Eye (tissue), 1 donor: ENCODE results near the gene VGLL3.
"Not testable (repeated sequence)": the region's sequence is repeated elsewhere in the genome, so short reads cannot be mapped to it uniquely, and the experiment has no call there.

ENCODE experiments used
- DNase-seq: peaks from one replicate; pipeline ENCODE4 v3.0.0-alpha.2; 2015

The VGLL3 gene

DNA sequence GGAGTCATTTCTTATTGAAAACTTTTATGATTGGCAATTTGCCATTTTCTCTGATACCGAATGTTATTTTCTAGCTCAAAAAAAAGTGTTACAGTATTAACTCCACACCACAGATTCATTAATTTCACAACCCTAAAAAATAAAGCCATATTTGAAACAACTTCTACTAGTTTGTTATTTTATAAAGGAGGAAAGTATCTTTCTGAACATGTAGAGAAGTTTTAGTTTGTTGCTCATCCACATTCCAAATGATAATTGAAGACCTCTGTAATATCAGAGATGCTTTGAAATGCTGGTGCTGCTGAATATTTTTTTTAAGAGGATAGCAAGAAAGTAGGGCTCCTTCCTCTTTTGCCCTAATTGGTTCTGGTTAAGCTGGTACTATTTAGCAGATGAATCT lies 1.9 kb downstream of the VGLL3 start:
- no peak for DNase-seq

DNA sequence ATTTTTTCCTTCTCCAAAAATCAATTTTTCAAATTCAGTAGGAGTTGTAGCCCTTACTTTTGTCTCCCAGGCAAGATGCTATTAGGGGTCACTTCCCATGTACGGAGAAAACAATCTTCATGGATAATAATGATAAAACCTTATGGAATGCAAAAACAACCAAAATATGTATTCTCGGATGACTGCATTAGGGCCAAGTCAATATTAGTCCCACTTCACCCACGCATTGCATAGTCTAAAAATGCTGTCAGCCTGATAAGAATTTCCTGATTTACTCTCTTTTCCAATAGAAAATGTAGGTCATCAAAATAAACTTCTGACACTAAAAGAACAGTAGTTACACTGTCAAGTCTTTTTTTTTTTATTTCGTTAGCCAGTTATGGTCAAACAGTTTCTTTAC lies 2.7 kb downstream of the VGLL3 start:
- DNase-seq: peak; percentile 39

DNA sequence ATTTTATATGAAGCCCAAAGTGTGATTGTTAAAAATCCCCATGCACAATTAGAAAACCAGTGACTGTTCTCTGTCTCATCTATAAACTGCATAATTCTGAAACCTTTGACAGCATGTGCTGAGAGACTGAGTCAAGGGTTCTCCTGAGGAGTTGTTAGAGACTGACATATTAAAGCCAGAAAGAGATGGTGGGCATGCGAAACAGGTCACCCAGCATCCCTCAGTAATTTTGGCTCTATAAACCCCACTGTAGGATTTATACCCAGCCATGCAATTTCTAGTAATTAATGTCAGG lies 3.6 kb downstream of the VGLL3 start:
- no peak for DNase-seq

DNA sequence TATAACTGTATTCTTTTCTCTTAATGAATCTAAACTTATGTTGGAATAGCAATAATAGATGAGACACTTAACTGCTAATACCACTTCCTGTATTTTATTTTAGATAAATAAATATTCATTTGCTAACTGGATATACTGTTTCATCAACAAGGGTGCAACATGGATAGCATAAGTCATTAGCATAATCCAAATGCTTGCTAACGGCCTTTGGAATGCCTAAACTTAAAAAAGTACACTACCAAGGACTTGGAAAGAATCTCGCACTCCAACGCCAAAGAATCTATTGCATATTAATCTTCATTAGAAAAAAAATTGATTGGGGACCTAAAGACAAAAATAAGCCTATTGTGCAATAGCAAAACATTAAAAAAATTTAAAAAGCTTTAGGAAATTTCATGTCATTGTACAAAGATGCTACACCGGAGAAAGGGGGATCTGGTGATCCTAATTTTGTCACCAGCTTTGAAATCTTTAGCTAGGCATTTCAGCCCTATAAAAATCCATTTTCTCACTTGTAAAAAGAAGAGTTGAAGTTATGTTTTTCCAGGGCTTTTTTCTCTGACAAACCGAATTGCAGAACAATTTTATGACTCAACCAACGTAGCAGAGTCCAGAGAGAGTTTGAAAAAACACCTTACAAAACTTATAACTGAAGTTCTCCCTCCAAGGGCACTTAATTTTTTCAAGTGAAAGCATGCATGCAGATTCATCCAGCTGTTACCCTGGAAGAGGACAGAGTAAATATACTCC lies 4.1 kb downstream of the VGLL3 start:
- no peak for DNase-seq

DNA sequence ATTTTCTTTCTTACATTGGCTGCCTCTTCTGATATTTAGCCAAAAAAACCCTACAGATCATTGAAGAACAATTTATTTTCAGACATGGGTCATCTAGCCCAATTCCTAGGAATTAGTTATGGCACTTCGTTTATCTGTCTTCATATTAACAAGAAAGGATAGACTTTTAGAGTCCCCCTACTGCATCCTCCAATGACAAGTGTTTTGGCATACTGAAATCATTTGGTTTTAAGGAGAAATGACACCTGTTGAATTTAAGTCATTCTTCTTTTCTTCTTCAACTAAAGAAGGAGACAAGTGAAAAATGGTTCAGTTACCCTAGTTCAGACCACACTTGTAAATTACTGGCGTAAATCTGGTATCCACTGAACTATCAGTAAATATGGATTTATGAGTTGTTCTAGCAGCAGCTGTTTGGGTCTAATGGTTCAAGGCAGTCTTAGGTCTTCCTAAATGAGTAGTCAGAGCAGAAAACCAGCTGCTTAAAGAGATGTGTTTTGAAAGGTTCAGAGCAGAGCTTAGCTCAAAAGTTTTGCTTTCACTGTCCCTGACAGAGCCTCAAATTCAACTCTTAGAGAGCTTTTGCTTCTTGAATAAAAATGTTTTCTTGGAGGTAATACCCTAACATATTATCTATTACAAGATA lies 5.6 kb downstream of the VGLL3 start:
- no peak for DNase-seq

DNA sequence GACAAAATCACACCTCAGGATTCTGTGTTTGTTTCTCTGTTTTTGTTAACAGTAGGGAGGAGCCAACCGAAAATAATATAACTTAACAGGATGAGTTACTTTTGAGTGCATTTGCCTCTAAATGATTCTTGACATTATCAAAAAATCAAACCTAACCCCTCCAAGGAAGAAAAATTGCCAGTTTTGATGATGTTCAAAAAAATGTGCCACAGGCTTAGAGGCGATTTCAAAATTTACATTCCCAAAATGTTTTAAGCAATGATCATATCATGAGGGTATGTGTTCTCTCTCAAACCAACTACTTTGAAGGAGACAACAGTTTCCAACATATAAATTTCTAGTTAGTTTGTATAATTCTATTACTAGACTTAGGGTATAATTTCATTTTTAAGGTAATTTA lies 6.7 kb downstream of the VGLL3 start:
- no peak for DNase-seq

DNA sequence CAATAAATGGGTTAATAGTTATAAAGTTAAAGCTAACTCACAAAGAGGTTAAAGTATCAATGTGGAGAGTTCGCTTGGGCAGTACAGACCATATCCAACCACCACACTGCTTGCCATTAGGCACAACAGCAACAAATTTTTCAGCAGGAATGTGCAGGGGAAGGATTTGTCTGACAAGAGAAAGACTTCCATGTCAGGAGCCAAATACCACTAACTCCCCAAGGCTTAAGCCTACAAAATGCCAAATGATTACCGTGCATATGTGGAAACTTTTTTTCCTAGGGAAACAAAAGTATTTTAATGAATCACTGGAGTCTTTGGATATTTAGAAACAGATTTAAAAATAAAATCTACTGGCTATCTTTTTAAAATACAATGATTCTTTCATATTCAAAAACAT lies 8.1 kb downstream of the VGLL3 start:
- peak; percentile 49 for DNase-seq

DNA sequence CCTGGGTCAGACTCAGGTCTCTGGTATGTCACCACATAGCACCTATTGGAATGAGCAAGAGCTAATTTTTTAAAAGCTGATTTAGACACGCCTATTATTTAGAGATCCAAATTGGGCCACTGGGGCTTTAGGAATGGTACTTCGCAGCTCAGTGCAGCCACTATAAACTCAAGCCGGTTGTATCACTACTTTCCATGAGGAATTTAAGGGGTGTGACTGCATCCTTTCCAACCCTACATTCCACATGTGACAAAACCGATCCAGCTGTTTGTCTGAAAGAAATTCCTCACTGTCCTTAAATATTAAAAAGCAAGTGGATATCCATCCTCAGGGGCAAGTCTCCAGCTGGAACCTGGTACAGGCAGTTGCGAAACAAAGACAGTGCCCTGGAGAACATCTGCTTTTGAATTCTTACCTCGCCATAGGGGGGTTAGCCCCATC lies 12.8 kb downstream of the VGLL3 start:
- peak; percentile 38 for DNase-seq

DNA sequence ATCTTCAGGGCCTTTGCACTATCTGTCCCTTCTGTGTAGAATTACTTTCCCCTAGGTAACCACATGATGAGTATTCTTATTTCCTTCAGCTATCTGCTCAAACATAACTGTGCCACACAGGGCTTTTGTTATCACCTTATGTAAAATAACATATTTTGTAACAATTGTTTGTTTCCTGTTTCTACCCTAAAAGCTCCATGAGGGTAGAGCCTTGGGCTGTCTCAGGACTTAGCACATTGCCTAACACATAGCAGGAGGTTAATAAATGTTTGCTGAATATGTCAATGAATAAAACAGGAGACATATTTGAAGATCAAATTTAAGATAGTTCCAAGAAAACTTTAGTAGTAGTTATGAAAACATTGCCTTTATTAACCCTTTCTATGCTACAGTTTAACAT lies 14.7 kb downstream of the VGLL3 start:
- no peak for DNase-seq

DNA sequence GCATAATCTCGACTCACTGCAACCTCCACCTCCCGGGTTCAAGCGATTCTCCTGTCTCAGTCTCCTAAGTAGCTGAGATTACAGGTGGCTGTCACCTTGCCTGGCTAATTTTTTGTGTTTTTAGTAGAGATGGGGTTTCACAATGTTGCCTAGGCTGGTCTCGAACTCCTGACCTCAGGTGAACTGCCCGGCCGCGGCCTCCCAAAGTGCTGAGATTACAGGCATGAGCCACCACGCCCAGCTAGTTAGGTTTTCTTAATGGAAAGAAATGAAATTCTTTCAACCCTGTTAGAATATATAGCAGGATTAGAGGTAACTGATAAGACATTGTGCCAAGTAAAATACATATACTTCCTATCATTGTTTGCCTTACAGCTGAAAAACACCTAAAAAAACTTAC lies 16.8 kb downstream of the VGLL3 start:
- DNase-seq: not testable (repeated sequence)

DNA sequence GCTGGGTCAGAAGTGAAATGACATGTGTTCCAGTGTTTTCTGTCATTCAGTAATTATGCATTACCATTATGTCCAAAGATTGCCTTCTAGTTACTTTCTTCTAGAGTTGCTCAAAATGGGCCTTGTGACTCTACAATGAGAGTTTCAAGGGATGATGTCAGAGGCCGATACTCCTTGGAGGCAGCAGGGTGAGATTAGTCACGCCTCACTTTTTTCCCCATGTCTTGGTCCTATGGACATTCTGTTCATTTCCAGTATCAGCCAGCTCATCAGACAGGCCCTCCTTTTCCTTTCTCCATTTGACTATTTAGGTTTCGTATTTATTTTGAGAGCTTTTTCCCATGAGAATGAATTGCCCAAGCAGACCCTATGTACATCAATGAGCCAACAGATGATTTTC lies 17.5 kb downstream of the VGLL3 start:
- no peak for DNase-seq

DNA sequence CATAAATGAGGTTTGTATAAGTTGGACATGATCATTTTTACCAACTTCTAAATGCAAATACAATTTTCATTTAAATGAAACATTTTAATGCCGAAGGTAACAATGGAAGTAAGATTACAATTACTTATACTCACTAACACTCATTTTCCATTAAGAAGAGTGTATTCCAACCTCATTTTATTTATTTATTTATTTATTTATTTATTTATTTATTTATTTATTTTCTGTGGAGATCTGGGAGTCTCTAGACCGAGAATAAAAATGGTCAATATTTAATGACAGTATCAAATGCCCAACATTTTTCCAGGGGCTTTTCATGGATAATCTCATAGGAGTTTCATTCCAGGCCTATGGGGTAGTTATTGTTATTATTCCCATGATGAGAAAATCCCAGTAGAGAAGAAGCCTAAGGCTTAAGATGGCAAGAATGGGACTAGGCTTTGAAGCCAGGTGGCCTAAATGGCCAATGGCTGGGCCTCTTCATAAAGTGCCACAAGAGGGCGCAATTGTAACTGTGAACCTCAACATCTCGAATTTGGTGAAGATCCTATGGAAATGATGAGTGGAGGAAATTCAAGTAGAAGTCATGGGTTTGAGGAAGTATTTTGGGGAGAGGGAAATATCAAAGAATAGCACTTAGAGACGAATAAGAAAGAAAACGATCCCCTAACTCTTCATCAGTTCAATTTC lies 21.3 kb downstream of the VGLL3 start:
- DNase-seq: no peak

DNA sequence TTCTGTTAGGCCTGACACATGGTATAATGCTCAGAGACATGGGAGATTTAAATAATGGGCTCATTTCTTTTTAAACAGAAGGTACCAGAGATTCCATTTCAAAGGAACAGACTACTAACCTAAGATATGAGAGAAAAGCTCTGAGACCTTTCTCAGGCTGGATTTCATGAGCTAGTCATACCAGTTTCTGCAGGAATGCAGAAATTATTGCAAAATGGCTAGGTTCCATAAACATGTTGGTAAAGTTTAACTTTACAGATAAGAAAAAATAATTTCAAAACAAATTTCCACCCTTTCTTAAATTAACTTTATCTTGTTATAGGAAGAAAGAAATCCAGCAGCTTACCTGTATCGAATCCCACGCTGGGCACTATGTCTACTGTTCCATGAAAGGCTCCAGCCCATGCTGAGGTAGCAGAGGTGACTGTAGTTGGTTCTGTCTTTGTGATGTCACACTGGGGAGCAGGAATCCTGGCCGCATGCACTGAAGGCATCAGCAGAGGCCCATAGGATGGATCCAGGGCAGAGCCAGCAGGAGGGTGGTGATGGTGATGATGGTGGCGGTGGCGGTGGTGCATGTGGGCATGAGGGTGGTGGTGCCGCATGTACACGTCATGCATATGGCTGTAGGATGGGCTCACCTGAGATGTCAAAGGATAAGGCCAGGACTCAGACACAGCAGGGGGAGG lies 22.6 kb downstream of the VGLL3 start:
- DNase-seq: no peak

DNA sequence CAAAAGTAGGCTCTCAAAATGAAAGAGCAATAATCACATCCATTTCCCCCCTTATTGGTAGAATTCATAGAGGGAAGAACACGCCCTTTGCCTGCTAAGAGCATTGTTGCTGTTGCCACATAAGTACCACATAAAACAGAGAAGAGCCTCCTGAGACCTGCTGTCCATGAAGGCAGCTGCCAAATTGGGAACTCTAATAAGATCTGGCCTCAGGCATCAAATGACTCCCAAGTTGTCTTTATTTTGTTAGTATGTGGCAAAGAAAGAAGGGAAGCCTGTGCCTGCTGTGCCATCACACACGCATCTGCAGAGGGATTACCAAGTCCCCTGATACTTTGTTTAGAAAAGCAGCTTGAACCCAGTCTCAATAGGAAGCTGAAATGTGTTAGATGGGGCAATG lies 23.9 kb downstream of the VGLL3 start:
- no peak for DNase-seq

DNA sequence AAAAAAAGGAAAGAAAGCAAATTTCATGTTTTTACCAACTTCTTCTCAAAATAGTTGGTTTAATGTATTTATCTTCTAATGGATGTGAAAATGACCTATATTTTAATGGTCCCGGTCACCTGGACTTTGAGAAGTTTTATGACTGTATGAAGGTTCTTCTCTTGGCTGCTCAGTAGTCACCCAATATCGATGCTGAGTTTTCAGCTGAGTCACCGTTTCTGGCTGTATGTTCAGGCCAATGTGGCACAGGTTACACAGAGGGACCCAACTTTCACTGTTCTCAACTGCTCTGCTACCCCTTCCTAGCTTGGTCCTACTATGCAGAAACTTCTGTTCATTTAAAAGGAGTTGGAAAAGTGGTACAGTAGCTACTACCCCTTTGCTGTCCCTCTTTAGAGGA lies 25.8 kb downstream of the VGLL3 start:
- DNase-seq: no peak

DNA sequence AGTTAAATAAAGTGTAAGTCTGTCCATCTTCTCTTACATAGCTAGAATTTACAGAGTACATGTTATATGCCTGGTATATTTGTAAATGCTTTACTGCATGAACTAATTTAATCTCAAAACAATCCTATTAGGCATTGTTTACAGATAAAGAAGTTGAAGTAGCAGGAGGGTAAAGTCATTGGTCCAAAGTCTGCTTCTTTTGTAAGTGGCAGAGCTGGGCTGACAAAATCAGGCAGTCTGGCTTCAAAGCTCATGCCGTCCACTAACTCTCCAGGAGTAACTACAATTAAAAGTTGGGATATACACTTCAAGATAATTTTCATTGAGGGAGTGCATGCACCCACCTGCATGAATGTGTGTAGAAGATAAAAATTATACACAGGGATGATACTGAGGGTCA lies 27.3 kb downstream of the VGLL3 start:
- no peak for DNase-seq

DNA sequence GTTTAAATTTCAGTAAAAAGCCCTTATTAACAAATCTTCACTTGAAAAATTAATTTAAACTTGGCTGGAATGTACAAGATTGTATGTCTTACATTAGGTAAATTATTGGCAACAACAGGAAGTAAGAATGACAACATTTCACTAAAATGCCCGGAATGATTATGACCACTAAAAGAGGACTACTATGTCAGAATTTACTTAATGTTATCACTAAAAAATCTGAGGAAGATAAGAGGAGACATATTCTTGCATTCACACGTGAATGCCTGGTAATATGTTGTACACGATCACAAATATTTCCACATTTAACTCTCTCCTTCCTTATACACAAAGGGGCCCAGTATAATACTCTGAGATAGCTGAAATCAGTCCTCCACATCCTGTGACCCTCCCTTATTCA lies 29.7 kb downstream of the VGLL3 start:
- no peak for DNase-seq

DNA sequence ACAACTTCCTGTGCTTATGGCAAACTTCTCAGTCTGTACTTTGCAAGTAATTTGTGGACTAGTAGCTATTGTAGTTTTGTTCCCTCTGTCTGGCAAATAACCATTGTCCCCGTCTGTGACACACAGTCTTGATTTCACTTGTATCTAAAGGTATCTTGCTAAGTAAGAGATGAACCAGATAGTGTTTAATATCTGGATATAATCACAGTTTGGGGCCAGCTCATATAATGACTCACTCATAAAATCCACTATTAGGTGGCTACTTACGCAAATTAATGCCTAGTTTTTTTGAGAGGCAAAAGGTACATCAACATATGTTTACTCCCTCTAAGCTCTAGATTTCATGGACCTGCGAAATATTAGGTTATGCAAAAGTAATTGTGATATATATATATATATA lies 30.4 kb downstream of the VGLL3 start:
- no peak for DNase-seq

DNA sequence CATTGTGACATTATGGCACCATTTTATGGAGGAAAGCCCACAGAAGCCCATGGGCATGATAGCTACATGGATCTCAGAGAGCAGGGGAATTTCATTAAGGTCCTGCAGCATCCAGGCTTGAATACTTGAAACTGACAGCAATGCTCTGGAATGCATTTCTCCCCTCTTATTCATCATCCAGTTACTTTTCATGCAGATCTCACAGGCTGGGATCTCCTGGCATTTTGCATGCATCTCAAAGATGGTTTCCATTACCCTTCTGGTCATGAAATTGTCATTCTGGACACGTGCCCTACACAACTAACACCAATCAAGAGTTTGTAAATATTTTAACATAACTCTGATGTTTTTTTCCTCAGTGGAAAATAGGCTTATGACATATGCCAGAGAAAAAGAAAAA lies 32.4 kb downstream of the VGLL3 start:
- DNase-seq: peak; percentile 19

DNA sequence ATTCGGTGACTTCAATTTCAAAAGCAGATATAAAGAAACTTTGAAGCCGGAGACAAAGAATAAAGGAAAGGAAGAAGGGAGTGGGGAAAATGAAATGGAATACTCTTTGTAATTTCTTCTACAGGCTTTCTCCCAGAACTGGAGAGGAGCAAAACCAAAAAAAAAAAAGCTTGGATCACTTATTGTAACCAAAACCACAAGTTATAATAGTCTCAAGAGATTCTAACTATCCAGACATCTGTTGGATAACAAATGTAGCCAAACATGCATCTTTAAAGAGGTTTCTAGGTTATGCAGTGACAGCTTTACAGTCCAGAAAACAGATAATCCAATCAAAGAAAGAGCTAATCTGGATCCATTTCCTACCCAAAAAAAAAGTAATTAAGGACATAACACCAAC lies 36.2 kb downstream of the VGLL3 start:
- no peak for DNase-seq

DNA sequence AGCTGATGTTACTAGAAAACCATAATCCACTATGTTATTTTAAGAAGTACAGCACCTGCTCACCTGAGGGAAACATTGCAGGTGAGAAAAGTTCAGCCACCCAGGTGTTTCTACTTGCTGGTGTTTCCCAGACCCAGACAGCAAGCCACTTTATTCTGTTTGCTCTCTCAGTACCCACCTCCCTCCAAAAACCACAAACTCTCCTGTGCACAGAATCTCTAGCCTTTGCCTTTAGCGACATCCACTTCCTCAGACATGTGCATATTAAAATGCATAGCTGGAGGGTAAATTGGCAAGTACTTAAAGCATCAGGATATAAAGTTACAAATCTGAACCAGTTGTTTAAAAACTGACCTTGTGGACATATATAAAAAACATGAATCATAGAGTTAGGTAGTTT lies 36.7 kb downstream of the VGLL3 start:
- peak; percentile 33 for DNase-seq

DNA sequence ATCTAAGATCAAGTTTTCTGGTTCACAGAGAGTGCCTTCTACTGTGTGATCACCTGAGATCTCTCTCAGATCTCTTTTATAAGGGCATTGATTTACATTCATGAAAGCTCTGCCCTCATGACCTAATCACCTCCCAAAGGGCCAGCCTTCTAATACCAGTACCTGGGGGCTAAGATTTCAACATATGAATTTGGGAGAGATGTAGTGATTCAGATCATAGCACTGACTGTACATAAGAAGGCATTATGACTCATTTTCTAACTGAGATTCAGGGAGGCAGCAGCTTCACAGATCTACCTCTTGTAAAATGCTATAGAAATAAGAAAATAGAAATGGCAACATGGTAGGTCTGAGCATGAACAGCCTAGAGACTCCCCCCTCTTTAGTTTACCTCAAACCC lies 39.6 kb downstream of the VGLL3 start:
- DNase-seq: no peak

DNA sequence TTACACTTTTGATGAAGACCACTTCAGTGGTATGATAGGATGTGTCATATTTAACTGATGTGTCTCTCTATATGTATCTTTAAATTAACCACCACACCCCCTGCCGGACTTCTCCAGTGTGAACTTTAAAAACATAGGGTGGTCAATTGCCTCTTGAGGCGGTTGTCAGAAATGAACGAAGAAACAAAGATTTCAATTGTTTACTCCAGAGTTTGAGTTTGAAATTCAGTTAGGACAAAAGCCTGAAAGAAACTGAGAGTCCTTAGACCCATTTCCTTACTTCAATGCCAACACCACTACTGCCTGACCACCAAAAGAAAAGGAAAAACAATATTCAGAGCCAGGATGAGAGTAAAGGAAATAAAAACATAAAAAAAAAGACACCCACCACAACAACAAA lies 40.2 kb downstream of the VGLL3 start:
- no peak for DNase-seq

DNA sequence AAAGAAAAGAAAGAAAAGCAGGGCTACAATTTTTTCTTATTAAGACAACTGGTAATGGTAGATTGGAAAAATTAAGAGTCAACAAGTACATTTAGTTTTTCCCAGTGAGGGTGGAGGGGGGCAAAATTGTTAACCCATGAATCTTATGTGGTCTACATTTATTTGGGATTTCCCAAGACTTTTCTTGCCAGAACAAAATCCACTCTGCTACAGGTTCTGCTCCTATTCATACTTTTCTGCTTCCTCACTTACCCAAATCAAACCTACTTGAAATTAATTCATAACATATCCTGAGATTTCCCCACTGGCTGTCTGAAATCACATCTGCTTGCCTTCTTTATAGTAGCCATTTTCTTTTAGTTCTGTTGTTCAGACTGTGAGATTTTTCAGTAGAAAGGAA lies 41.1 kb downstream of the VGLL3 start:
- DNase-seq: no peak
